A549 (cell line): Measurements from ENCODE around the gene EIF4B. TPM values are rescaled to one million over a fixed set of nuclear protein-coding genes. Genes with fewer than 3 reads are reported as not detected.
A peak's percentile ranks its signal among the peaks of the same experiment; 100 is the strongest.

Experiments
- ATAC-seq, 2 experiments: fragments of 200-7000 bp in 1 of 2; fragments of >200 bp in 1 of 2; cut with Nextera tagmentation in 1 of 2; cut with Tn5 transposase in 1 of 2; 3 replicates each; pipeline versions ENCODE4 v1.8.0 to v1.9.1; 2018 to 2020; ENCODE audit warnings: mild to moderate bottlenecking in 1 of 2, moderate library complexity in 1 of 2
- CTCF ChIA-PET: fragments of 300-600 bp; sonication (Branson Sonifier 250); formaldehyde crosslinking; extraction: SDS; loops from one replicate; lab custom pipeline; 2021; ENCODE audit warnings: antibody characterized with exemption, inconsistent platforms; lab: Yijun Ruan, JAX
- POLR2A ChIA-PET: fragments of 350-600 bp; formaldehyde crosslinking; extraction: SDS; loops from one replicate; lab custom pipeline; 2021; ENCODE audit warnings: antibody characterized with exemption, inconsistent platforms; lab: Yijun Ruan, JAX
- DNase-seq, 2 experiments: peaks; one replicate each; pipeline versions ENCODE4 v3.0.0 to v3.0.0-alpha.2; 2011 to 2016; ENCODE audit warnings: low read depth in 1 of 2, low spot score in 1 of 2
- FAIRE-seq: peaks from 2 replicates; lab custom pipeline; 2011; peaks lifted over from hg19 to GRCh38; lab: Jason Lieb, UNC
- H3K27ac ChIP-seq, 2 experiments: fragments of >200 bp; sonication (Bioruptor Twin); formaldehyde crosslinking; 3 replicates each; pipeline ENCODE4 v1.5.1; 2016 to 2017
- H3K4me1 ChIP-seq: fragments of >200 bp; sonication (Bioruptor Twin); formaldehyde crosslinking; 3 replicates; pipeline ENCODE4 v1.6.1; 2016
- H3K4me2 ChIP-seq: fragments of >200 bp; sonication (Bioruptor Twin); formaldehyde crosslinking; 3 replicates; pipeline ENCODE4 v1.6.1; 2016
- H3K4me3 ChIP-seq: fragments of >200 bp; sonication (Bioruptor Twin); formaldehyde crosslinking; 3 replicates; pipeline ENCODE4 v1.5.1; 2016
- H3K9me3 ChIP-seq: fragments of >200 bp; sonication (Bioruptor Twin); formaldehyde crosslinking; 3 replicates; pipeline ENCODE4 v1.6.1; 2016
- BHLHE40 ChIP-seq: IDR thresholded peaks from 2 replicates; pipeline ENCODE4 v1.6.1; 2012; ENCODE audit warnings: low read depth, low read length, inconsistent platforms
- CEBPB ChIP-seq, 2 experiments: fragments of >200 bp in 1 of 2; sonication (Bioruptor Twin) in 1 of 2; formaldehyde crosslinking in 1 of 2; IDR thresholded peaks; 2 replicates each; pipeline ENCODE4 v1.6.1; 2012 to 2016
- CHD2 ChIP-seq: fragments of 150-350 bp; IDR thresholded peaks from 2 replicates; pipeline ENCODE4 v1.6.1; 2014; ENCODE audit warnings: low read length; ENCODE audit not compliant: partially characterized antibody
- CHD4 ChIP-seq: fragments of 200-600 bp; sonication (generic); IDR thresholded peaks from 2 replicates; pipeline ENCODE4 v1.6.1; 2016; ENCODE audit warnings: antibody characterized with exemption, mild to moderate bottlenecking, borderline replicate concordance
- CTCF ChIP-seq: fragments of >200 bp; sonication (Bioruptor Twin); formaldehyde crosslinking; IDR thresholded peaks from 3 replicates; pipeline ENCODE4 v1.5.1; 2016
- EHF ChIP-seq: fragments of 250-450 bp; sonication (Bioruptor Pico); IDR thresholded peaks from 2 replicates; pipeline ENCODE4 v1.5.0; 2020; ENCODE audit warnings: mild to moderate bottlenecking
- EP300 ChIP-seq, 2 experiments: fragments of >200 bp; sonication (Bioruptor Twin); formaldehyde crosslinking; IDR thresholded peaks; 2 replicates in 1 of 2; 3 replicates in 1 of 2; pipeline ENCODE4 v1.6.1; 2016 to 2017
- FOSB ChIP-seq: fragments of 250-450 bp; sonication (Bioruptor Pico); IDR thresholded peaks from 2 replicates; pipeline ENCODE4 v1.5.0; 2020; ENCODE audit warnings: mild to moderate bottlenecking, moderate library complexity
- FOXS1 ChIP-seq: fragments of 250-450 bp; sonication (Bioruptor Pico); IDR thresholded peaks from 2 replicates; pipeline ENCODE4 v1.5.0; 2020; ENCODE audit warnings: mild to moderate bottlenecking, moderate library complexity
- GATA3 ChIP-seq: IDR thresholded peaks from 2 replicates; pipeline ENCODE4 v1.6.1; 2012; ENCODE audit warnings: borderline replicate concordance
- HEYL ChIP-seq: fragments of 250-450 bp; sonication (Bioruptor Pico); IDR thresholded peaks from 2 replicates; pipeline ENCODE4 v1.8.0; 2021; ENCODE audit warnings: mild to moderate bottlenecking, moderate library complexity
- HOXA7 ChIP-seq: fragments of 250-450 bp; sonication (Bioruptor Pico); IDR thresholded peaks from 2 replicates; pipeline ENCODE4 v1.5.0; 2020; ENCODE audit warnings: mild to moderate bottlenecking, moderate library complexity
- HOXB13 ChIP-seq: fragments of 250-450 bp; sonication (Bioruptor Pico); IDR thresholded peaks from 2 replicates; pipeline ENCODE4 v1.5.0; 2020; ENCODE audit warnings: low read depth, mild to moderate bottlenecking, moderate library complexity
- JUN ChIP-seq, 2 experiments: fragments of >200 bp; sonication (Bioruptor Twin); formaldehyde crosslinking; IDR thresholded peaks; 2 replicates in 1 of 2; 3 replicates in 1 of 2; pipeline ENCODE4 v1.6.1; 2016 to 2017
- JUNB ChIP-seq: fragments of >200 bp; sonication (Bioruptor Twin); formaldehyde crosslinking; IDR thresholded peaks from 2 replicates; pipeline ENCODE4 v1.6.1; 2016
- KDM1A ChIP-seq: fragments of 200-600 bp; sonication (generic); IDR thresholded peaks from 2 replicates; pipeline ENCODE4 v1.6.1; 2016; ENCODE audit warnings: low read depth, mild to moderate bottlenecking
- KDM5A ChIP-seq: fragments of 200-600 bp; sonication (generic); IDR thresholded peaks from 2 replicates; pipeline ENCODE4 v1.6.1; 2016; ENCODE audit warnings: antibody characterized with exemption, mild to moderate bottlenecking
- MYC ChIP-seq: IDR thresholded peaks from 2 replicates; pipeline ENCODE4 v1.6.1; 2012; ENCODE audit warnings: mild to moderate bottlenecking, inconsistent platforms, low read length, improper control_type of control experiment, borderline replicate concordance
- NPAS2 ChIP-seq: fragments of 250-450 bp; sonication (Bioruptor Pico); IDR thresholded peaks from 2 replicates; pipeline ENCODE4 v1.8.0; 2022; ENCODE audit warnings: mild to moderate bottlenecking, moderate library complexity, borderline replicate concordance
- NR3C1 ChIP-seq: fragments of >200 bp; sonication (Bioruptor Twin); formaldehyde crosslinking; IDR thresholded peaks from 3 replicates; pipeline ENCODE4 v1.6.1; 2017
- POLR2AphosphoS2 ChIP-seq: conservative IDR thresholded peaks from 2 replicates; pipeline ENCODE4 v1.6.1; 2012; ENCODE audit warnings: low read length, improper control_type of control experiment, inconsistent platforms
- RAD21 ChIP-seq, 2 experiments: fragments of >200 bp in 1 of 2; sonication (Bioruptor Twin) in 1 of 2; formaldehyde crosslinking in 1 of 2; IDR thresholded peaks in 1 of 2; conservative IDR thresholded peaks in 1 of 2; 2 replicates in 1 of 2; 3 replicates in 1 of 2; pipeline ENCODE4 v1.6.1; 2012 to 2018; ENCODE audit warnings: inconsistent platforms in 1 of 2
- RARB ChIP-seq: fragments of 250-450 bp; sonication (Bioruptor Pico); IDR thresholded peaks from 2 replicates; pipeline ENCODE4 v1.8.0; 2021; ENCODE audit warnings: mild to moderate bottlenecking, moderate library complexity
- RFX5 ChIP-seq: fragments of 450-650 bp; IDR thresholded peaks from 2 replicates; pipeline ENCODE4 v1.7.1; 2014; ENCODE audit warnings: antibody characterized with exemption, mild to moderate bottlenecking, moderate library complexity
- RNF2 ChIP-seq: fragments of 200-600 bp; sonication (generic); IDR thresholded peaks from 2 replicates; pipeline ENCODE4 v1.6.1; 2016; ENCODE audit warnings: low read depth, mild to moderate bottlenecking, antibody characterized with exemption, moderate library complexity, borderline replicate concordance
- SREBF2 ChIP-seq: fragments of 450-650 bp; IDR thresholded peaks from 2 replicates; pipeline ENCODE4 v1.6.1; 2014; ENCODE audit warnings: mild to moderate bottlenecking, moderate library complexity
- TP53 ChIP-seq: fragments of 250-450 bp; sonication (Bioruptor Pico); IDR thresholded peaks from 2 replicates; pipeline ENCODE4 v1.5.0; 2021; ENCODE audit warnings: mild to moderate bottlenecking, moderate library complexity
- ZC3H11A ChIP-seq: fragments of 450-650 bp; IDR thresholded peaks from 2 replicates; pipeline ENCODE4 v1.6.1; 2014; ENCODE audit warnings: antibody characterized with exemption, mild to moderate bottlenecking
- ZFP36 ChIP-seq: fragments of 450-650 bp; IDR thresholded peaks from 2 replicates; pipeline ENCODE4 v1.6.1; 2014; ENCODE audit warnings: borderline replicate concordance; ENCODE audit not compliant: partially characterized antibody
- ZNF302 ChIP-seq: fragments of 250-450 bp; sonication (Bioruptor Pico); IDR thresholded peaks from 2 replicates; pipeline ENCODE4 v1.9.0; 2021; ENCODE audit warnings: inconsistent platforms, mild to moderate bottlenecking, moderate library complexity
- WGBS: methylation state at CpG from one replicate; pipeline ENCODE4 v1.1.6; 2017; ENCODE audit errors: missing lambda C conversion rate; 5-methylcytosine and 5-hydroxymethylcytosine counted together
- polyA plus RNA-seq, 4 experiments: library from polyadenylated mRNA; depleted of rRNA in 3 of 4; stranded (reverse); fragments of >200 nt; fragmentation: RNase III in 1 of 4; extraction: RNeasy Plus Mini Kit Qiagen cat#74134 plus additional on column Dnase treatment in 1 of 4; gene quantifications; 2 replicates in 3 of 4; 3 replicates in 1 of 4; pipeline ENCODE4 v1.2.3, GENCODE V29; 2011 to 2017
- TF ChIP-seq, protein P1 (sequence below): fragments of 450-650 bp; IDR thresholded peaks from 2 replicates; pipeline ENCODE4 v1.6.1; 2014; ENCODE audit warnings: antibody characterized with exemption
- TF ChIP-seq, protein P2 (sequence below): IDR thresholded peaks from 2 replicates; pipeline ENCODE4 v1.6.1; 2012; ENCODE audit warnings: low read depth, borderline replicate concordance
- TF ChIP-seq, protein P3 (sequence below): fragments of >200 bp; sonication (Bioruptor Twin); formaldehyde crosslinking; IDR thresholded peaks from 2 replicates; pipeline ENCODE4 v1.6.1; 2016
- TF ChIP-seq, protein P4 (sequence below): IDR thresholded peaks from 2 replicates; pipeline ENCODE4 v1.6.1; 2012
- TF ChIP-seq, protein P5 (sequence below): fragments of 200-600 bp; sonication (generic); IDR thresholded peaks from 2 replicates; pipeline ENCODE4 v1.6.1; 2016; ENCODE audit warnings: antibody characterized with exemption, mild to moderate bottlenecking, moderate library complexity

Gene EIF4B
- polyA plus RNA-seq, 2 of the 4 experiments (the other 2 are of a cell fraction) = 377 to 650 TPM

DNA sequence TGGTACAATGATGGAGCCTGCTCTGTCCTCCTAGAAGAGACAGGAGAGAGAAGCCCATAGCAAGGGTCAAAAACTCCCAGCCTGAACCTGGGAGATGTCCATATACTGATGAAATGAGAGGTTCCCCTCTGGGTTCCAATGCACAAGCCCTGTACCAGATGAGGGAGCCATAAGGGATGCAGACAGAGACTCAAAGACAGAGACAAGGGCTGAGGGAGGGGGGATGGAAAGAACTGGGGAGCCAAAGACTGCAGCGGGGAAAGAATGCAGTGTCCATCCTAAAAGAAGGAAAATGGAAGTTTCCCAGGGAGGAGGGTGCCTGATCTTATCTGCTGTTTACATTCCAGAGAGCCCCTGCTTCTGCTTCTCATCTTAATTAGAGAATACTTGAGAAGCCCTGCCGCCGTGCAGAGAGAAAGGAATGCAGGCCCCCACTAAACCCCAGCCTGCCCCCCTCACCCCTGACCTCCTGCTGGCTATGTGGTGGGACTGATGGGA, 29.6 kb upstream of the EIF4B start:
- ChIA-PET CTCF (interaction anchor here (0.9 to 44.4 kb wide), 10 partner anchors 9 to 604 kb away, joined by 3 to 1736 read pairs (median 32); partner anchors contain the start of genes KRT18 and KRT8), POLR2A (interaction anchor here (1.0 kb wide), 1 partner anchor 72 kb away, joined by 4 read pairs; the partner anchor contains the start of gene KRT8)
- peak overlapping the region; percentile 55 for H3K4me2 ChIP-seq
- peak overlapping the region; percentile 90 to 91 for H3K27ac ChIP-seq
- H3K9me3 ChIP-seq = no peaks in the 10 kb centered on the region
- H3K4me3 ChIP-seq = no peak overlapping the region
- ATAC-seq (peak in 1 of 2 experiments; percentile 16; a peak in 3 of 6 replicates), DNase-seq (peak in 1 of 2 experiments; percentile 60), FAIRE-seq (no peak)
- 11% methylated on average over 3 of the region's 3 CpGs for WGBS
- H3K4me1 ChIP-seq = peaks cover 64% of the 10 kb centered on the region
- TF ChIP-seq BHLHE40 (no peak), GATA3 (peak; percentile 81), ZC3H11A (no peak), RFX5 (no peak), NPAS2 (CRISPR knock-in tag) (no peak), SREBF2 (no peak), NR3C1 (no peak), RNF2 (no peak), EP300 (IDR thresholded peaks at IDR 0.05) (peak in 1 of 2 experiments; percentile 32; a peak in 1 of 5 replicates), ZFP36 (no peak), RARB (CRISPR knock-in tag) (no peak), HOXB13 (no peak), CHD2 (no peak), CTCF (peak; percentile 7; the same call in 1 of the 3 replicates), HEYL (no peak), CEBPB (IDR thresholded peaks at IDR 0.05) (no peak), RAD21 (conservative IDR thresholded peaks at IDR 0.05 in 1 of 2, IDR thresholded peaks at IDR 0.05 in 1 of 2) (no peak; a peak in 1 of 5 replicates), EHF (CRISPR knock-in tag) (no peak), POLR2AphosphoS2 (no peak), JUNB (no peak), JUN (IDR thresholded peaks at IDR 0.05) (peak in 1 of 2 experiments; percentile 16; a peak in 1 of 5 replicates), TP53 (CRISPR knock-in tag) (no peak), FOXS1 (CRISPR knock-in tag) (no peak), FOSB (no peak), MYC (no peak), HOXA7 (no peak), CHD4 (no peak), ZNF302 (CRISPR knock-in tag) (no peak), KDM5A (no peak), KDM1A (no peak)
- TF ChIP-seq, protein P1, sequence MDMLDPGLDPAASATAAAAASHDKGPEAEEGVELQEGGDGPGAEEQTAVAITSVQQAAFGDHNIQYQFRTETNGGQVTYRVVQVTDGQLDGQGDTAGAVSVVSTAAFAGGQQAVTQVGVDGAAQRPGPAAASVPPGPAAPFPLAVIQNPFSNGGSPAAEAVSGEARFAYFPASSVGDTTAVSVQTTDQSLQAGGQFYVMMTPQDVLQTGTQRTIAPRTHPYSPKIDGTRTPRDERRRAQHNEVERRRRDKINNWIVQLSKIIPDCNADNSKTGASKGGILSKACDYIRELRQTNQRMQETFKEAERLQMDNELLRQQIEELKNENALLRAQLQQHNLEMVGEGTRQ = no peak
- TF ChIP-seq, protein P2, sequence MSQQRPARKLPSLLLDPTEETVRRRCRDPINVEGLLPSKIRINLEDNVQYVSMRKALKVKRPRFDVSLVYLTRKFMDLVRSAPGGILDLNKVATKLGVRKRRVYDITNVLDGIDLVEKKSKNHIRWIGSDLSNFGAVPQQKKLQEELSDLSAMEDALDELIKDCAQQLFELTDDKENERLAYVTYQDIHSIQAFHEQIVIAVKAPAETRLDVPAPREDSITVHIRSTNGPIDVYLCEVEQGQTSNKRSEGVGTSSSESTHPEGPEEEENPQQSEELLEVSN = no peak
- TF ChIP-seq, protein P3, sequence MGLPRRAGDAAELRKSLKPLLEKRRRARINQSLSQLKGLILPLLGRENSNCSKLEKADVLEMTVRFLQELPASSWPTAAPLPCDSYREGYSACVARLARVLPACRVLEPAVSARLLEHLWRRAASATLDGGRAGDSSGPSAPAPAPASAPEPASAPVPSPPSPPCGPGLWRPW = no peak
- TF ChIP-seq, protein P4, sequence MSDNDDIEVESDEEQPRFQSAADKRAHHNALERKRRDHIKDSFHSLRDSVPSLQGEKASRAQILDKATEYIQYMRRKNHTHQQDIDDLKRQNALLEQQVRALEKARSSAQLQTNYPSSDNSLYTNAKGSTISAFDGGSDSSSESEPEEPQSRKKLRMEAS = peak; percentile 11
- TF ChIP-seq, protein P5, sequence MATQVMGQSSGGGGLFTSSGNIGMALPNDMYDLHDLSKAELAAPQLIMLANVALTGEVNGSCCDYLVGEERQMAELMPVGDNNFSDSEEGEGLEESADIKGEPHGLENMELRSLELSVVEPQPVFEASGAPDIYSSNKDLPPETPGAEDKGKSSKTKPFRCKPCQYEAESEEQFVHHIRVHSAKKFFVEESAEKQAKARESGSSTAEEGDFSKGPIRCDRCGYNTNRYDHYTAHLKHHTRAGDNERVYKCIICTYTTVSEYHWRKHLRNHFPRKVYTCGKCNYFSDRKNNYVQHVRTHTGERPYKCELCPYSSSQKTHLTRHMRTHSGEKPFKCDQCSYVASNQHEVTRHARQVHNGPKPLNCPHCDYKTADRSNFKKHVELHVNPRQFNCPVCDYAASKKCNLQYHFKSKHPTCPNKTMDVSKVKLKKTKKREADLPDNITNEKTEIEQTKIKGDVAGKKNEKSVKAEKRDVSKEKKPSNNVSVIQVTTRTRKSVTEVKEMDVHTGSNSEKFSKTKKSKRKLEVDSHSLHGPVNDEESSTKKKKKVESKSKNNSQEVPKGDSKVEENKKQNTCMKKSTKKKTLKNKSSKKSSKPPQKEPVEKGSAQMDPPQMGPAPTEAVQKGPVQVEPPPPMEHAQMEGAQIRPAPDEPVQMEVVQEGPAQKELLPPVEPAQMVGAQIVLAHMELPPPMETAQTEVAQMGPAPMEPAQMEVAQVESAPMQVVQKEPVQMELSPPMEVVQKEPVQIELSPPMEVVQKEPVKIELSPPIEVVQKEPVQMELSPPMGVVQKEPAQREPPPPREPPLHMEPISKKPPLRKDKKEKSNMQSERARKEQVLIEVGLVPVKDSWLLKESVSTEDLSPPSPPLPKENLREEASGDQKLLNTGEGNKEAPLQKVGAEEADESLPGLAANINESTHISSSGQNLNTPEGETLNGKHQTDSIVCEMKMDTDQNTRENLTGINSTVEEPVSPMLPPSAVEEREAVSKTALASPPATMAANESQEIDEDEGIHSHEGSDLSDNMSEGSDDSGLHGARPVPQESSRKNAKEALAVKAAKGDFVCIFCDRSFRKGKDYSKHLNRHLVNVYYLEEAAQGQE = no peak
